Posterior vena cava (tissue), 2 donors: ENCODE measurements around the gene ACSL5. TPM values are rescaled to one million over a fixed set of nuclear protein-coding genes. Genes with fewer than 3 reads are reported as not detected.
"Not testable (repeated sequence)": the region's sequence is repeated elsewhere in the genome, so short reads cannot be mapped to it uniquely, and the experiment has no call there.

Experiments used
- DNase-seq: peaks from one replicate; pipeline ENCODE4 v3.0.0-alpha.2; 2020; ENCODE audit warnings: low spot score
- intact Hi-C, 2 donors: fragments of 100-400 bp; cut with DNase I; formaldehyde crosslinking; loops; one replicate each; pipeline versions ENCODE4 v1.14.1 to v1.14.2; 2022 to 2023
- total RNA-seq, 2 donors: library from RNA; stranded (reverse); fragmentation: NEBNext Ultra II Directional; extraction: Animal tissue kit (Norgen Biotek cat#: 25700); gene quantifications; one replicate each; pipeline ENCODE4 v1.2.1, GENCODE V29; 2021
- donor health status: DM: yes; HTN: yes; CAD: no.
- donor health status: DM: yes; HTN: yes; CAD: no.

Gene ACSL5
- total RNA-seq, 2 donors from 2014 or later: 13.1 to 14.7 TPM

DNA sequence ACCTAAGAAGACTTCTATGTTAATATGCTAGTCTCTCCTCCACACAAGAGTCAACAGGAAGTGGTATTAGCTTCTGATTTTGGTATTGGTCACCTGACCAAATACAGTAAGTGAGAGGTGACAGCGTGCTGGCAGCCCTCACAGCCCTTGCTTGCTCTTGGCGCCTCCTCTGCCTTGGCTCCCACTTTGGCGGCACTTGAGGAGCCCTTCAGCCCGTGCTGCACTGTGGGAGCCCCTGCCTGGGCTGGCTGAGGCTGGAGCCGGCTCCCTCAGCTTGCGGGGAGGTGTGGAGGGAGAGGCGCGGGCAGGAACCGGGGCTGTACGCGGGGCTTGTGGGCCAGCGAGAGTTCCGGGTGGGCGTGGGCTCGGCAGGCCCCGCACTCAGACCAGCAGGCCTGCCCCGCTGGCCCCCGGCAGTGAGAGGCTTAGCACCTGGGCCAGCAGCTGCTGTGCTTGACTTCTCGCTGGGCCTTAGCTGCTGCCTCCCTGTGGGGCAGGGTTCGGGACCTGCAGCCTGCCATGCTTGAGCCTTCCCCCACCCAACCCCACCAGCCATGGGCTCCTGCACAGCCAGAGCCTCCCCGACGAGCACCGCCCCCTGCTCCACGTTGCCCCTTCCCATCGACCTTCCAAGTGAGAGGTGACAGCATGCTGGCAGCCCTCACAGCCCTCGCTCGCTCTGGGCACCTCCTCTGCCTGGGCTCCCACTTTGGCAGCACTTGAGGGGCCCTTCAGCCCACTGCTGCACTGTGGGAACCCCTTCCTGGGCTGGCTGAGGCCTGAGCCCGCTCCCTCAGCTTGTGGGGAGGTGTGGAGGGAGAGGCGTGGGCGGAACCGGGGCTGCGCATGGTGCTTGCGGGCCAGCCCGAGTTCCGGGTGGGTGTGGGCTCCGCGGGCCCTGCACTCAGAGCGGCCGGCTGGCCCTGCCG, 4.2 kb upstream of the ACSL5 start:
- DNase-seq: no peak
- intact Hi-C loops: loop anchor here in 1 of 2 donors (5.0 kb wide), 1 partner anchor 528 kb away; no protein-coding TSS in a partner anchor

DNA sequence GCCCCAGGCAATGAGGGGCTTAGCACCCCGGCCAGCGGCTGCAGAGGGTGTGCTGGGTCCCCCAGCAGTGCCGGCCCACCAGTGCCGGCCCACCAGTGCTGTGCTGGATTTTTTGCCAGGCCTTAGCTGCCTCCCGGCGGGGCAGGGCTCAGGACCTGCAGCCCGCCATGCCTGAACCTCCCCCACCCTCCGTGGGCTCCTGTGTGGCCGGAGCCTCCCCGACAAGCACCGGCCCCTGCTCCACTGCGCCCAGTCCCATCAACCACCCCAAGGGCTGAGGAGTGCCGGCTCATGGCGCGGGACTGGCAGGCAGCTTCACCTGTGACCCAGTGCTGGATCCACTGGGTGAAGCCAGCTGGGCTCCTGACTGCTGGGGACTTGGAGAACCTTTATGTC, 3.5 kb upstream of the ACSL5 start:
- intact Hi-C loops: no loop called here
- DNase-seq: no peak

DNA sequence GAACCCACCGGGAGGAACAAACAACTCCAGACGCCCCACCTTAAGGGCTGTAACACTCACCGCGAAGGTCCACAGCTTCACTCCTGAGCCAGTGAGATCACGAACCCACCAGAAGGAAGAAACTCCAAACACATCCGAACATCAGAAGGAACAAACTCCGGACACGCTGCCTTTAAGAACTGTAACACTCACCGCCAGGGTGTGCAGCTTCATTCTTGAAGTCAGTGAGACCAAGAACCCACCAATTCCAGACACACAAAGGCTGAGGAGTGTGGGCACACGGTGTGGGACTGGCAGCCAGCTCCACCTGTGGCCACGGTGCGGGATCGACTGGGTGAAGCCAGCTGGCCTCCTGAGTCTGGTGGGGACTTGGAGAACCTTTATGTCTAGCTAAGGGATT, 2.6 kb upstream of the ACSL5 start:
- intact Hi-C loops, DNase-seq: not testable (repeated sequence)

DNA sequence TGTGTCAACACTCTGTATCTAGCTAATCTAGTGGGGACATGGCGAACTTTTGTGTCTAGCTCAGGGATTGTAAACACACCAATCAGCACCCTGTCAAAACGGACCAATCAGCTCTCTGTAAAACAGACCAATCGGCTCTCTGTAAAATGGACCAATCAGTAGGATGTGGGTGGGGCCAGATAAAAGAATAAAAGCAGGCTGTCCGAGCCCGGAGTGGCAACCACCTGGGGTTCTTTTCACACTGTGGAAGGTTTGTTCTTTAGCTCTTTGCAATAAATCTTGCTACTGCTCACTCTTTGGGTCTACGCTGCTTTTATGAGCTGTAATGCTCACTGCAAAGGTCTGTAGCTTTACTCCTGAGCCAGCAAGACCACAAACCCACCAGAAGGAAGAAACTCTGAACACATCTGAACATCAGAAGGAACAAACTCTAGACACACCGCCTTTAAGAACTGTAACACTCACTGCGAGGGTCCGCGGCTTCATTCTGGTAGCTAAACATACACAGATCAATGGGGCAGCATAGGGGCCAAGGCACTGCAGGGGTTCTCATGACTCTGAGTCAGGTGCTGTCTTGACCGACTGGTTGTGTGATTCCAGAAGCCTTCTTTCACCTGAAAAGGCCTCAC, 1.6 kb upstream of the ACSL5 start:
- intact Hi-C loops, DNase-seq: not testable (repeated sequence)

DNA sequence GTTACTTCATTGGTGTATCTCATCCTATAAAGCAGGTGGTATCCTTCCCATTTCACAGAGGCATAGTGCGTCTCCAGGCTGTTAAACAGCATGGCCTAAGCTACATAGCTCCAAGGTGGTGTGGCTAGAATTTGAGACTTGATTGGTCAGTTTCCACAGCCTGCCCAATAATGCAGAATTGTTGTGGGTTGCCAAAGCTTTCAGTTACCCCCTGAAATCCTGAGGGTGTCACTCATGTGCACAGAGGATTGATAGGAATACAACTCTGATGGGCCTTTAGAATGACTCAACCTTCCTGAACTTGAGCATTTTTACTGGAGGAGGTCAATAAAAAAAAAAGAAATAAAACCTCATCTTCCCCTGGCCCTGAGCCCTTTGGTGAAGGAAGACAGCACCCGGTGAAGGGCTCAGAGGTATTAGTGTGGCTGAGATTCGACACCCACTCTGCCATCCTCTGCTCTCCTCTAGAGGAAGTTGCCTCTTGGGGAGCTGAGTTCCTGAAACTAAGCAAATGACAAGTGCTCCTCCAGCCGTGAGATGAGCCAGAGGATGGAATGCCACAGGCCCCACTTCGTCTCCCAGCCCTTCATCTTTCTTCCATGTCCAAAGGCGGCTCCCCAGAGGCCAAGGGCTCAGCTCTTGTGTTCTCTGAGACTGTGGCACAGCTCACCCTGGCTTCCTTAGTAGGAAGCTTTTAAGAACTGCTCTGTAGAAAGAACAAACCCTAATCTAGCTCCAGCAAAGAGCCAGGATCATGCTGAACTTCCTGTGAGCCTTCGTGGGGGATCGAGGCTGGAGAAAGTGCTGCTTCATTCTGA, 1.0 kb downstream of the ACSL5 start:
- intact Hi-C loops: no loop called here
- DNase-seq: no peak

DNA sequence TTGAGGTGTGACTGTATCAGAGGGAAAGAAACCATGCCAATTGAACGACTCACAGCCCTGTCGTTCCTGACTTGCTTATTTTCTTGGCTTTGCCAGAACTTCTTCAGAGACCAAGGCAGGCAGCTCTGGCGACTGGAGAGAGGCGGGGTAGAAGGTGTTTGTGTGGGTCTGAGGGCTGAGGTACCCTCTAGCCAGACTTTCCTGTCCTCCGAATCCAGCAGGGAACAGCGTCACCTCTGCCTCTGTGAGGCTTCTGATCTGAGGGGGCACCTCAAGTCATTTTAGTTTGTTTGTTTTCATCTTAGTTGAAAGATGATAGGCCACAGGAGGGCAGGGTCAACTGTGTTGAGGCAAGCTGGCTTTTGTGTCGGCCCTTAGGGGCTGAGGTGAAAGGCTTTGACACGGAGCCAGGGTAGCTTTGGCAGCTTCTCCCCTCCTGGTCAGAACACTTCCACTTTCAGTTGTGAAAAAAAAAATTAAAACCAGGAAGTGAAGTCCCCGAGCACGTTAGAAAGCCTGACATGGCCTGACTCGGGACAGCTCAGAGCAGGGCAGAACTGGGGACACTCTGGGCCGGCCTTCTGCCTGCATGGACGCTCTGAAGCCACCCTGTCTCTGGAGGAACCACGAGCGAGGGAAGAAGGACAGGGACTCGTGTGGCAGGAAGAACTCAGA, 1.9 kb downstream of the ACSL5 start:
- peak; percentile 85 for DNase-seq
- intact Hi-C loops: no loop called here

DNA sequence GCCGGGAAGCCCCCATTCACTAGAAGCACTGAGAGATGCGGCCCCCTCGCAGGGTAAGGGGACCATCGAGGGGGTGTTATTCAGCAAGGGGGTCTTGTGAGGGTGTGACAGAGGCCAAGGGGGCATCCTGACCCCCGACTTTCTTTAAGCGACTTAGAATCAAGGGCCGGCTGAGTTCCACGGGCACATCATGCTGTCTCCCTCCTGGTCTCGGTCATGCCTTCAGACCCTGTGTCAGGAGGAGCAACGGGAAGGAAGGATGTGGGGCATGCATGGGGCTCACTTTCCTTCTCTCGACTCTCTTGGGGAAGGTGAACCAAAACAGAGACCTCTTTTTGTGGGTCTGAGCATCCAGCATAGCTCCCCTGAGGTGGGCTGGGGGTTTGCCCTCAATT, 2.5 kb downstream of the ACSL5 start:
- intact Hi-C loops: no loop called here
- DNase-seq: no peak

DNA sequence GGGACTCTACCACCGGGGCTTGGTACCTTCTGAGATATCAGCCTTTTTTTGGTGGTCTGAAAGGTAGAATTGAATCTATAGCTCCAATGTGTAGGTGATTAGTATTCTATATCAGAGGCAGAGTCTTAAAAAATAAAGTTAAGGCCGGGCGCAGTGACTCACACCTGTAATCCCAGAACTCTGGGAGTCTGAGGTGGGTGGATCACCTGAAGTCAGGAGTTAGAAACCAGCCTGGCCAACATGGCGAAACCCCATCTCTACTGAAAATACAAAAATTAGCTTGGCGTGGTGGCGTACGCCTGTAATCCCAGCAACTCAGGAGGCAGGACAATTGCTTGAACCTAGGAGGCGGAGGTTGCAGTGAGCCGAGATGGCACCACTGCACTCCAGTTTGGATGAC, 3.2 kb downstream of the ACSL5 start:
- intact Hi-C loops, DNase-seq: not testable (repeated sequence)

DNA sequence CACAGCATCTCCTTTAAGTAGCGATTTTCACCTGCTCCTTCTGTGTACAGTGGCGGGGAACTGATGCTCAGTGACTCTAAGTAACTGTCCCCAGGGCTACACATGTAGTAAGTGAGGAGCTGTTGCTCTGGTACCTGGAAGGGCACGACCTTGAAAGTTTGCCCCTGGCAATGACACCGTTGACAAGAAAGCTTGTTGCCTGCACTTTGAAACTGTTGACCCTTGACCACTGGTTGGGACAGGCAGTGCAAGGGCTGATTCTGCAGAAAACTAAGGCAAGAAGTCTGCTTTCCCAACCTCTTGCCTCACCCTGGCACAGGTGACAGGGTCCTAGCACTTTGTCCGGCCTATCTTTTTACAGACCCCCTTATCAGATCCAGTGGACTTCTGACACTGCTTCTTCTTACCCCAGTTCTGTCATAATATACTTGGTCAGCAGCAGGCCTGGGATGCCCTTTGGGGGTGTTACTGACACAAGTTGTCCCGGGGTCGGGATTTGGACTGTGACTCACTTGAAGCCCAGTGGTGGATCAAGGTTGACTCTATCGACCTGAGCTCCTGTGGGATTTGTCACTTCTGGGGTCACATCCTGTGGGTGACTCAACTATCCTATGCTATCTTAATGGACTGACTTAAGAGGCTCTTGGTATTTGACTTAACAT, 5.8 kb downstream of the ACSL5 start:
- no peak for DNase-seq
- intact Hi-C loops: no loop called here

DNA sequence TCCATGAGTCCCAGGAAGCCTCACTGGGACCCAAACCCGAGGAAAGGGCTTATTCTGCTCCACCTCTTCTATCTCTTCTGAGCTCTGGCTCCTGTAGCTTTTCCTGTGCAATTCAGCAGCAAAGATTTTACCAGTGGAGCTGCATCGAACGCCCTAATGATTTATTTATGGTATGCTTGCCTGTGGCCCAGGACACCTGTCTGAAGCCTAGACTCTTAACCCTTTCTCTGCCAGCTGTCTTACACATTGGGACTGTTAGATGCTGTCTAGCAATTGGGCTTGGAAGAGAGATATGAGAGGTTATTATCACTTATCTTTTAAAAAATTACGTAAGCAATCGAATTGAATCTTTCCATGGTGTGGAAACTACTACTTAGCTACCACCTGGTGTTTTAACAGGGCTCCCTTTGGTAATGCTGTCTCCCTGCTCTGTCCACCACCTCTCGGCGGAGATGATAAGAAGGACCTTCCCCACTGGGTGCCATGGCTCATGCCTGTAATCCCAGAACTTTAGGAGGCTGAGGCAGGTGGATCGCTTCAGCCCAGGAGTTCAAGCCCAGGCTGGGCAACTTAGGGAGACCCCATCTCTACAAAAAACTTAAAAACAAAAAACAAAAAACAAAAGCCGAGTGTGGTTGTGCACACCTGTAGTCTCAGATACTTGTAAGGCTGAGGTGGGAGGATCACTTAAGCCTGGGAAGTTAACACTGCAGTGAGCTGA, 8.8 kb downstream of the ACSL5 start:
- intact Hi-C loops: no loop called here

DNA sequence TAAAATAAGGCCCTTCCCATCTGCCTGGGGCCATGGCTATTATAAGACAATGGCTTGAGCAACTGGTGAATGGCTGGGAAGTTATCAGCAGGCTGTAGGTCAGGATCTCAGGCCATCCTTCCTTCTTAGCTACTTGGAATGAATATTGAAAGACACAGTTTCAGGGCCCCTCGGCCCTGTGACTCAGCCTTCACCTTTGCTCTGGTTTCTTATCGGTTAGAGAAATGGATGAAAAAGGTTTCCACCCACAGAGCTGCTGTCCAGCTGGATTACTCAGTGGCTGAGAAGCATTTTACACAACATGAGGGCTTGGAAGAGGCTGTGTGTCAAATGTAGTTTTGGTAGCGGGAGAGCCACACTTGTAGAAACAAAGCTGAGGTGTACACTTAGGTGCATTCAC, 9.4 kb downstream of the ACSL5 start:
- intact Hi-C loops: no loop called here
- no peak for DNase-seq

More for the DNA sequence above, 8.8 kb downstream of the ACSL5 start:
- no peak for DNase-seq

DNA sequence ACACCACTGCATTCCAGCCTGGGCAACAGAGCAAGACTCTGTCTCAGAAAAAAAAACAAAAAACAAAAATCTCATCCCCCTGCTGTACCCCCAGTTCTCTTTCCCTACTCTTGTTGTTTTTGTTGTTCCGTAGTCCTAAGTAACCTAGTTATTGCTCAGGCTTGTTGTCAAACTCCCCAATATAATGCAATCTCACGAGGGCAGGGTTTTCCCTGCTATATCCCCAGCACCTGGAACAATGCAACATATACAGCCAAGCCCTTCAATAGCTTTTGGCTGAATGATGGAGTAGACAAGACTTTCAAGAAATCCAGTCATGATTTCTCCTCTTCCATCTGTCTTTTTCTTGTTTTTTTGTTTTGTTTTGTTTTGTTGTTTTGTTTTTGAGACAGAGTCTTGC, 10.2 kb downstream of the ACSL5 start:
- intact Hi-C loops: no loop called here

DNA sequence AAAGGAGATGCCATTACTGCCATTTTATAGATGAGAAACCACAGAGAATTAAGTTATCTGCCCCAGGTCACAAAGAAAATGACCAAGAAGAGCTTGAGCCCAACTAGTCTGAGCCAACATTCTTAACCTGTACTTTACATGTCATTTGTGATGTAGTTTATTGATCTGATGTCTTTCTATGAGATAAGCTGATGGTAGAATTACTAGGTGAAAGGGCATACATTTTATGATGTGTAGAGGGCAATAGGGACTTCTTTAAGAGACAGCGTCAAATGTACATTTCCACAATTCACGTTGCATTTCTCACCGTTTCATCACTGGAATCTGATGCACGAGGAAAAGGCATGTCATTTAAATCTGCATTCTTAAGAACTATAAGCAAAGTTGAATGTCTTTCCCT, 11.3 kb downstream of the ACSL5 start:
- intact Hi-C loops: no loop called here
- no peak for DNase-seq

More for the DNA sequence above, 10.2 kb downstream of the ACSL5 start:
- DNase-seq: no peak

DNA sequence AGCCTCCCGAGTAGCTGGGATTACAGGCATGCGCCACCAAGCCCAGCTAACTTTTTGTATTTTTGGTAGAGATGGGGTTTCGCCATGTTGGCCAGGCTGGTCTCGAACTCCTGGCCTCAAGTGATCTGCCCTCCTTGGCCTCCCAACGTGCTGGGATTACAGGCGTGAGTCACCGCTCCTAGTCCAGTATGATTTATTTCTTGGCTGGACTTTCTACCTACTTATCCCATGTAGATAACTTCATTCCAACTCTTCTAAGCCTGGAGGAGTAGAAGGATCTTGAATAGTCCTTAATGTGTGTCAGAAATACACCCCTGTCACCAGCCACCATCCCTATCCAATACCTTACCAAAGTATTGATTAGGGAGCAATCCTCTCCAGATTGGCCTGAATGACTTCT, 14.1 kb downstream of the ACSL5 start:
- intact Hi-C loops, DNase-seq: not testable (repeated sequence)

DNA sequence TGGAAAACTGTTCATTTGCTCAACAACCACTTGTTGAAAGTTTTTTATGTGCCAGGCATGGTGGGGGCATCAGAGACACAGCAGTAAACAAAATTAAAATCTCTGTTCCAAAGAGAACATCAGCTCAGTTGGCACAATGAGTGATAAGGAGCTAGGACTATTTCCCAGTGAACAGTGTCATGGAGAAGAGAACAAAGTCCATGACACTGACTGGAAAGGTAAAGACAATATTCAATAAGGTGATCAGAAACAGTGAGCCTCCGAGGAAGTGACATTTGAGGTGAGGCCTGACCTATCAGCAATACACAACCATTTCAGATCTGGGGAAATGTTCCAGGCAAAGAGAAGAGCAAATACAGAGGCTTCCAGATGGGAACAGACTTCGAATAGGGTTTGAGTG, 14.6 kb downstream of the ACSL5 start:
- intact Hi-C loops: no loop called here
- DNase-seq: no peak

DNA sequence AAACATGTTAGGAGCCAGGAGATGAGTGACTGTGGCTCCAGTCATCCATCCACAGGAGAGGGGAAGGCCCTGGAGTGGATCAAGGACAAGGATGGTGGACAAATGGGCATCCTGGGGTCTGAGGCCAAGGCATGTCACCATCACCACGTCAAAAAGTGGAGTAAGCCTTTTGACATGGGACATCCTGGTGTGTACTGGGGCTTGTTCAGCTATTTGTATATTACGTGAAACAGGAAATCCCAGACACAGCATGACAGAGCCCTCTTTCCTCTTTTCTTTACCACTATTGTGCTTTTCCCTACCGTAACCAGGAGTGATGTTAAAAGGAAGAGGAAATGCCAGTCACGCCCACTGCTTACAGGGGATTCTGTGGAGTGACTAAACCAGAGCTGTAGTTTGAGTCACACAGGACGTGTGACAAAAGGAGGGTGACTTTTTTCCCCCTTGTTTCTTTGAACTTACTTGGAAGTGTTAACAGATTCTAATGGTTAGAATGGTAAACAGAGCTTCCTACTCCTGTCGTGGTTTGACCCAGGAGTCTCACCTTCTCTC, 15.4 kb downstream of the ACSL5 start:
- DNase-seq: no peak
- intact Hi-C loops: no loop called here

DNA sequence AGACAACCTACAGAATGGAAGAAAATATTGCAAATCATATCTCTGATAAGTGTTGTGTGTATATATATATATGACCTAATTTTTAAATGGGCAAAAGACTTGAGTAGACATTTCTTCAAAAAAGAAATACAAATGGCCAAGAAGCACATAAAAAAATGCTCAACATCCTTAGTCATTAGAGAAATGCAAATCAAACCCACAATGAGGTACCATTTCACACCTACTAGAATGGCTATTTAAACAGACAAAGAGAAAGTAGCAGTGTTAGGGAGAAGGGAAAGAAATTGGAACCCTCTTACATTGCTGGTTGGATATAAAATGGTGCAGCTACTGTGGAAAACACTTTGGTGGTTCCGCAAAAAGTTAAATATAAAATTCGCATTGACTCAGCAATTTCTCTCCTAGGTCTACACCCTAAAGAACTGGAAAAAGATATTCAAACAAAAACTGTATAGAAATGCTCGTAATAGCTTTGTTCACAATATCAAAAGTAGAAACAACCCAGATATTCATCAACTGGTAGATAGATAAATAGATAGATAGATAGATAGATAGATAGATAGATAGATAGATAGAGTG, 16.3 kb downstream of the ACSL5 start:
- intact Hi-C loops: no loop called here
- DNase-seq: no peak

DNA sequence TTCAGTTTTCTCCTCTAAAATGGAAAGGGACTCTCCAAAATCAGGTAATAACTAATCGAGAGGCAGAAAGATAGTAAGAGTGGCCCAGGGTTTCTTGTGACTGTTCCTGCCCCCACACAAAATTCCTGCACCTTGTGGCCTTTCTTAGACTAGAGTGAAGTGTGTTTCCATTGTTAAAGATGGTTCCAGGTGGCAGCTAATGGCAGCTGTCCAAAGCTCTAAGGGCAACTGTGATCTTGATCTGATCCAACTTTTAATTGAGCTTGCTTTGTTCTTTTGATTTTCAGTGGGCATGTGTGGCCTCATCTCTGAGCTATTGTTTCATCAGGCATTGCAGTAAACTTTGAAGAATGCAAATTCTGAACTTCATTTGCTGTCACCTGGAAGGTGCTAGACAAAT, 19.4 kb downstream of the ACSL5 start:
- intact Hi-C loops: no loop called here
- DNase-seq: no peak
